LNCaP clone FGC (cell line): Measurements from ENCODE around the gene KLHL29.

Experiments
- DNase-seq: peaks from one replicate; pipeline ENCODE4 v3.0.0-alpha.2; 2011; ENCODE audit warnings: low read depth
- H3K4me3 ChIP-seq: 2 replicates; pipeline ENCODE4 v1.5.1; 2011; ENCODE audit warnings: mild to moderate bottlenecking, low read depth, low read length, control low read depth
- TF ChIP-seq, protein P1 (sequence below): IDR thresholded peaks from 2 replicates; pipeline ENCODE4 v1.5.1; 2012; ENCODE audit warnings: mild to moderate bottlenecking; ENCODE audit not compliant: control insufficient read depth, insufficient read depth; ENCODE audit errors: extremely low read depth

KLHL29 gene

DNA sequence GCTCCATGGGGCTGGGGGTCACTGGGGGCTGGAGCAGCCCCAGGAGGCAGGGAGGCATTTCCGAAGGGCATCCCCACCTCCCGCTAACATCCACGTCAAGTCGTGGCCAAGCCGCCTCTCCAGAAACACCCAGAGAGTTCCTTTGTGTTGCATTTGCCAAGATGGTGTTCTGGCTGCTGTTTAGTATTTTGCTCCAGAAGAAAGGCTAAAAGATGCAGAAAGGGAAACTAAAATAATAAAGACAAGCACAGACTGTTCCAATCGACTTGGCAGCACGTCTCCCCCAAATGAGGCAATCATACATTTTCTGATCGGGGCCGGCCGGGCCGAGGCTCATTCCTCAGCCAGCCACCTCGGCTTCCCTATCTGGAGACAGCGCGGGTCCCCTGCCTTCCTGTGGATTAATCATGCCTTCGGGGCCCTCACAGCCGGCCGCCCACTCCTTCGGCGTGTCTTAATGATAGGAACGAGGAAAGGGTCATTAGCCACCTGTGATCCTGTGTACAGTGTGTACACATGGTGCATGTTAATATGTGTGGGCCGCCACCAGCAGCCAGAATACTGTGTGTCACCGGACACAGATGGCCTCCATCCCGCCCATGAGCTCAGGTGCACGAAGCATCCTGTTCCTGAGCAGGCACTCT lies 169.2 kb downstream of the KLHL29 start:
- no peak for DNase-seq
- H3K4me3 ChIP-seq: no peak overlapping the region
- TF ChIP-seq, protein P1, sequence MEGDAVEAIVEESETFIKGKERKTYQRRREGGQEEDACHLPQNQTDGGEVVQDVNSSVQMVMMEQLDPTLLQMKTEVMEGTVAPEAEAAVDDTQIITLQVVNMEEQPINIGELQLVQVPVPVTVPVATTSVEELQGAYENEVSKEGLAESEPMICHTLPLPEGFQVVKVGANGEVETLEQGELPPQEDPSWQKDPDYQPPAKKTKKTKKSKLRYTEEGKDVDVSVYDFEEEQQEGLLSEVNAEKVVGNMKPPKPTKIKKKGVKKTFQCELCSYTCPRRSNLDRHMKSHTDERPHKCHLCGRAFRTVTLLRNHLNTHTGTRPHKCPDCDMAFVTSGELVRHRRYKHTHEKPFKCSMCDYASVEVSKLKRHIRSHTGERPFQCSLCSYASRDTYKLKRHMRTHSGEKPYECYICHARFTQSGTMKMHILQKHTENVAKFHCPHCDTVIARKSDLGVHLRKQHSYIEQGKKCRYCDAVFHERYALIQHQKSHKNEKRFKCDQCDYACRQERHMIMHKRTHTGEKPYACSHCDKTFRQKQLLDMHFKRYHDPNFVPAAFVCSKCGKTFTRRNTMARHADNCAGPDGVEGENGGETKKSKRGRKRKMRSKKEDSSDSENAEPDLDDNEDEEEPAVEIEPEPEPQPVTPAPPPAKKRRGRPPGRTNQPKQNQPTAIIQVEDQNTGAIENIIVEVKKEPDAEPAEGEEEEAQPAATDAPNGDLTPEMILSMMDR: no peak

DNA sequence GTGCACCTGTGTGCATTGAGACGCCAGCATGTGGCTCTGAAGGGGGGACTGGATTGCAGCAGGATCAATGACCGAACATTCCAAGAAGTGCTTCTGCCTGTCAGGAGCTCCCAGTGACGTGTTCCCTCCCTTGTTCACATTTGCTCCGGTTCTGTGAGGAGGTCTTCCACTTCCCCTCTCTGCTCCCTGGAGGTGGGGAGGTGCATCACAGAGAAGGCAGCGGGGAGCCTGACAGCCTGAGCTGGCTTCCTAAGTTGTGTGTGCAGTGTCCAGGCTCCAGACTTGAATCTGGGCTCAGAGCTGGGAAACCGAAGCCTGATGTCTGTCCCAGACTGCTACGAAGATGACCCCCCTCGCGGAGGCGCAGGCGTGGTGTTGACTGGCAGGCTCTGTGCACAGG lies 171.0 kb downstream of the KLHL29 start:
- no peak overlapping the region for H3K4me3 ChIP-seq
- no peak for DNase-seq
- TF ChIP-seq, protein P1: no peak

DNA sequence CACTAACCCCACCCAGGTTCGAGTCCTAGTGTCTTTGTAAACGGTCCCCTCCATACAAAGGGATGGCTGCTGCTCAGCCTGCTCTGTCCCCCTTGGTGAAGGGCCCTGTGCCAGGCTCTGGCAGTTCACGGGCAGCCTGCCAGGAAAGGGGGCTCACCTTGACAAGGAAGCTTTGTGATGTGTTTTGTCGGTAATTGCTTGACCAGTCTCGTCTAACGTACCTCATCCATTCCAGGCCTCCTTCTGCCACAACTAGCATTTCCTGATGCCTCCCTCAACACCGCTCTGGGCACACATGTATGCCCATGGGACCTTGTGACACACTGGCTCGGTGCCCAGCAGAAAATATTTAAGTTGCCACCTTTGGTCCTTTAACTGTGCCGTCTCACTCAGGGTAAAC lies 171.9 kb downstream of the KLHL29 start:
- TF ChIP-seq, protein P1: no peak
- H3K4me3 ChIP-seq: no peak overlapping the region
- no peak for DNase-seq

DNA sequence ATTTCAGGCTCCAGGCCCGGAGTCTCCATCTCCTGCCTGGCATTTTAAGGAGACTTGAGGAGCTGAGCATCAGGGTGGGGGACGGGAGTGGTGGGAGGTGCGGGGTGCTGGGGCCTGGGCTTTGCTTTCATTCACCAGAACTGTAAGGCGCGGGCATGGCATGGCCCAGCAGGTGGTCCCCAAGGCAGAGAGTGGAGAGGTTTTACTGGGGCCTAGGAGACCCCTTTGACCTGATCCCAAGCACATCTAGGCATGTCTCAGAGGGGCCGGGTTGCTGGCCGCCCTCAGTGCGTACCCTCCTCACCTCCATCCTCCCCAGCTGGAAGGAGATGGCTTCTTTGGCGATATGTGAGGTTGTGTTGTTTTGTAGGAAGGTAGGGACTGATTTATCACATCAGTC lies 172.5 kb downstream of the KLHL29 start:
- no peak overlapping the region for H3K4me3 ChIP-seq
- DNase-seq: no peak
- TF ChIP-seq, protein P1: no peak

DNA sequence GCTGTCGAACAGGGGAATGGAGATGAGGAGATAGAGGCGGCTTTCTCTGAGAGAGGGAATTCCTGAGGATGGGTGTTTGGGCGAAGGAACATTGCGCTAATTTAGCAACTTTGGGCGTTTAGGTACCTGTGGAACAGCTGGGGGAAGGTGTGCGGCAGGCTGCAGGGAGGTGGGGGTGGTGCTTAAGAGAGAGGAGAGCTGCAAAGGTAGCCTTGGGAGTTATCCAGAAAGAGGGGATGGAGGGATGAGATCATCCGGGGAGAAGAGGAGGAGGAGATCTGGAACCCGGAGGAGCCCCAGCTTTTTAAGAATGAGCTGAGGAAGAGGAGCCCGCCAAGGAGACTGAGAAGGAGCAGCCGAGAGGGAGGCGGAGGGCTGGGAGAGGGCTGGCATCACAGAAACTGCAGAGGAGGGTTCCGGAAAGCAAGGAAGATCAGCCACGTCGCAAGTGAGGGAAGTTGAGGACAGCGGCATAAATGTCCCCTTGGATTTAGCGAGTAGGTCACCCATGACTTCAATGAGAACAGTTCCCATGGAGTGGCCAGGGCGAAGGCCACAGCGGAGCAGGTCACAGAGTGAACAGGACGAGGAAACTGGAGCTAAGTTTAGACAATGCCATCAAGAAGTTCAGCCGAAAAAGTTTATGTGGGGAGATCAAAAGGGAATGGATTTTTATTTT lies 174.7 kb downstream of the KLHL29 start:
- no peak for DNase-seq
- TF ChIP-seq, protein P1: no peak

DNA sequence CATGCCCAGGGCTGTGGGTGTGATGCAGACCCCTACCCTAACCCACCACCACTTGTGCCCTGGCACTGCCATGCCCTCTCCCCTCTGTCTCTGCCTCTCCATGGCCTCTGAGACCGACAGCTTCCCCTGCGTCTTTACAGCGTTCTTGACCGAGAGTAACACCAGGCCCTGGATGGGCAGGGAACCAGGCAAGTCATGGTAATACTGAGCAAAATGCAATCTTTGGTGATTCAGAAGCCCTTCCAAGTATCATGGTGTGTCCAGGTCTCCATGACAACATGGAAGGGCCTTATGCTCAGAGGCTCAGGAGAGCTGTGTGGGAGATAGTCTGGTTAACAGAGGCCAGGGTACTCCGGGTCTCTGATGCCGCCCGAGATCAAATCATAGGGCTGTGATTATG lies 176.1 kb downstream of the KLHL29 start:
- no peak overlapping the region for H3K4me3 ChIP-seq
- TF ChIP-seq, protein P1: no peak
- DNase-seq: no peak

More for the DNA sequence above, 174.7 kb downstream of the KLHL29 start:
- no peak overlapping the region for H3K4me3 ChIP-seq
